Muscle layer of duodenum (tissue), 2 donors: ENCODE measurements around the gene ZFAND3.

ENCODE experiments used
- H3K27ac ChIP-seq: one replicate; pipeline ENCODE4 v1.7.0; 2013; ENCODE audit warnings: mild to moderate bottlenecking, low read length
- H3K27me3 ChIP-seq: one replicate; pipeline ENCODE4 v1.7.0; 2013; ENCODE audit warnings: low read depth, mild to moderate bottlenecking, control low read depth, low read length
- H3K36me3 ChIP-seq, 2 donors: one replicate each; pipeline ENCODE4 v1.7.0; 2013; ENCODE audit warnings: low read length in 2 of 2, control low read depth in 1 of 2, mild to moderate bottlenecking in 1 of 2; ENCODE audit not compliant: insufficient read depth in 2 of 2, control insufficient read depth in 1 of 2
- H3K4me1 ChIP-seq, 2 donors: one replicate each; pipeline ENCODE4 v1.7.0; 2013; ENCODE audit warnings: low read length in 2 of 2, mild to moderate bottlenecking in 2 of 2, control low read depth in 1 of 2, moderate library complexity in 1 of 2; ENCODE audit not compliant: insufficient read depth in 2 of 2, control insufficient read depth in 1 of 2
- H3K4me3 ChIP-seq, 2 donors: one replicate each; pipeline ENCODE4 v1.7.0; 2013; ENCODE audit warnings: low read length in 2 of 2, low read depth in 1 of 2, mild to moderate bottlenecking in 1 of 2
- H3K9me3 ChIP-seq, 2 donors: one replicate each; pipeline ENCODE4 v1.7.0; 2013; ENCODE audit warnings: low read length in 2 of 2, control low read depth in 1 of 2, mild to moderate bottlenecking in 1 of 2; ENCODE audit not compliant: control insufficient read depth in 1 of 2
- donor health status: healthy.

Gene ZFAND3

GRCh38 chr6:38086346-38086745, 266.8 kb downstream of the ZFAND3 start:
- Histone ChIP-seq H3K4me3 (no peak overlapping the region), H3K36me3 (peaks cover 5% of the 10 kb centered on the region in 2 donors)

GRCh38 chr6:38088010-38088409, 268.5 kb downstream of the ZFAND3 start:
- Histone ChIP-seq H3K4me3 (no peak overlapping the region), H3K36me3 (peaks cover 5% of the 10 kb centered on the region in 2 donors), H3K4me1 (peaks cover 0 to 30% of the 10 kb centered on the region in 2 donors), H3K9me3 (no peaks in the 10 kb centered on the region), H3K27me3 (no peaks in the 10 kb centered on the region), H3K27ac (no peak overlapping the region)

More at GRCh38 chr6:38086346-38086745, 266.8 kb downstream of the ZFAND3 start:
- Histone ChIP-seq H3K9me3 (no peaks in the 10 kb centered on the region), H3K4me1 (peaks cover 0 to 14% of the 10 kb centered on the region in 2 donors), H3K27ac (no peak overlapping the region), H3K27me3 (no peaks in the 10 kb centered on the region)

GRCh38 chr6:38088829-38089228, 269.3 kb downstream of the ZFAND3 start:
- no peaks in the 10 kb centered on the region for H3K27me3 ChIP-seq
- peaks cover 0 to 30% of the 10 kb centered on the region in 2 donors for H3K4me1 ChIP-seq
- no peaks in the 10 kb centered on the region for H3K9me3 ChIP-seq
- H3K27ac ChIP-seq: no peak overlapping the region
- H3K4me3 ChIP-seq: no peak overlapping the region
- peaks cover 0 to 5% of the 10 kb centered on the region in 2 donors for H3K36me3 ChIP-seq

- no peak overlapping the region for H3K27ac ChIP-seq
- H3K4me1 ChIP-seq: peaks cover 0 to 41% of the 10 kb centered on the region in 2 donors
- H3K27me3 ChIP-seq: no peaks in the 10 kb centered on the region
- H3K4me3 ChIP-seq: no peak overlapping the region
- no peaks in the 10 kb centered on the region for H3K36me3 ChIP-seq
- no peaks in the 10 kb centered on the region for H3K9me3 ChIP-seq
These were observed 272.1 kb downstream of the ZFAND3 start for GRCh38 chr6:38091613-38092012.

- no peak overlapping the region for H3K4me3 ChIP-seq
- no peak overlapping the region for H3K27ac ChIP-seq
- no peaks in the 10 kb centered on the region for H3K9me3 ChIP-seq
- H3K36me3 ChIP-seq: no peaks in the 10 kb centered on the region
- H3K27me3 ChIP-seq: no peaks in the 10 kb centered on the region
- H3K4me1 ChIP-seq: peaks cover 0 to 41% of the 10 kb centered on the region in 2 donors
These were observed 272.9 kb downstream of the ZFAND3 start for GRCh38 chr6:38092465-38092864.

- Histone ChIP-seq H3K4me1 (peaks cover 0 to 41% of the 10 kb centered on the region in 2 donors), H3K36me3 (no peaks in the 10 kb centered on the region), H3K9me3 (no peaks in the 10 kb centered on the region)
These were observed 273.4 kb downstream of the ZFAND3 start for GRCh38 chr6:38092964-38093363.

GRCh38 chr6:38095054-38095453, 275.5 kb downstream of the ZFAND3 start:
- H3K27me3 ChIP-seq: no peaks in the 10 kb centered on the region
- no peak overlapping the region for H3K27ac ChIP-seq
- no peaks in the 10 kb centered on the region for H3K36me3 ChIP-seq
- no peaks in the 10 kb centered on the region for H3K9me3 ChIP-seq
- H3K4me3 ChIP-seq: no peak overlapping the region
- peaks cover 0 to 41% of the 10 kb centered on the region in 2 donors for H3K4me1 ChIP-seq

More at GRCh38 chr6:38092964-38093363, 273.4 kb downstream of the ZFAND3 start:
- H3K27ac ChIP-seq: no peak overlapping the region
- H3K27me3 ChIP-seq: no peaks in the 10 kb centered on the region
- H3K4me3 ChIP-seq: no peak overlapping the region

GRCh38 chr6:38099221-38099620, 279.7 kb downstream of the ZFAND3 start:
- Histone ChIP-seq H3K9me3 (no peaks in the 10 kb centered on the region), H3K27me3 (no peaks in the 10 kb centered on the region), H3K36me3 (no peaks in the 10 kb centered on the region), H3K27ac (no peak overlapping the region), H3K4me3 (no peak overlapping the region), H3K4me1 (peaks cover 0 to 17% of the 10 kb centered on the region in 2 donors)

GRCh38 chr6:38100380-38100779, 280.9 kb downstream of the ZFAND3 start:
- no peaks in the 10 kb centered on the region for H3K9me3 ChIP-seq
- H3K27me3 ChIP-seq: no peaks in the 10 kb centered on the region
- no peak overlapping the region for H3K27ac ChIP-seq
- H3K36me3 ChIP-seq: no peaks in the 10 kb centered on the region
- peaks cover 0 to 5% of the 10 kb centered on the region in 2 donors for H3K4me1 ChIP-seq
- no peak overlapping the region for H3K4me3 ChIP-seq

GRCh38 chr6:38103921-38104320, 284.4 kb downstream of the ZFAND3 start:
- peaks cover 0 to 4% of the 10 kb centered on the region in 2 donors for H3K4me1 ChIP-seq
- peaks cover 3 to 9% of the 10 kb centered on the region in 2 donors for H3K36me3 ChIP-seq
- H3K9me3 ChIP-seq: no peaks in the 10 kb centered on the region
- no peak overlapping the region for H3K4me3 ChIP-seq
- no peak overlapping the region for H3K27ac ChIP-seq
- no peaks in the 10 kb centered on the region for H3K27me3 ChIP-seq

GRCh38 chr6:38105066-38105465, 285.5 kb downstream of the ZFAND3 start:
- H3K27me3 ChIP-seq: no peaks in the 10 kb centered on the region
- no peaks in the 10 kb centered on the region for H3K9me3 ChIP-seq
- H3K4me3 ChIP-seq: no peak overlapping the region
- H3K4me1 ChIP-seq: peaks cover 0 to 4% of the 10 kb centered on the region in 2 donors
- no peak overlapping the region for H3K27ac ChIP-seq
- peaks cover 3 to 9% of the 10 kb centered on the region in 2 donors for H3K36me3 ChIP-seq

- Histone ChIP-seq H3K27me3 (no peaks in the 10 kb centered on the region), H3K4me3 (no peak overlapping the region), H3K36me3 (peaks cover 3 to 9% of the 10 kb centered on the region in 2 donors), H3K4me1 (peaks cover 0 to 4% of the 10 kb centered on the region in 2 donors), H3K27ac (no peak overlapping the region), H3K9me3 (no peaks in the 10 kb centered on the region)
These were observed 287.5 kb downstream of the ZFAND3 start for GRCh38 chr6:38107073-38107472.
